Measurements from ENCODE around the gene LTB.

DNA sequence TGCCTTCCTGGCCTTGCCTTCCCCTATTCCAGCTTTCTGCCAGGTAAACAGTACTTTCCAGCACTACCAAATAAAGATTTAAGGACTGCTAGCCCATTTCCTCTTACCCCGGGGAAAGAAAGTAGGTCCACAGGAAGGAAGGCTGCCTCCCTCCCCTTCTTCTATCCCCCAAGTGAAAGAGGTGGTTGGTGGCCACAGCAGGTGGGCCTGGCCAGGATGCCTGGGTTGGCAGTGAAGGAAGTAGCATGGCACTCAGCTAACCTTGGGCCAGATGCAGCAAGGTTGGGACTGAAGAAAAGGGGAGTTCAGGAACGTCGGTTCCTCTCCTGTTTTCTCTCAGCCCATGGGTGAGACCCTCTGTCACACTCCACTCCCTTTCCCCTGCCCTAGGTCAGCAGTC lies 25.9 kb downstream of the LTB start:
- TF ChIP-seq, protein P1, sequence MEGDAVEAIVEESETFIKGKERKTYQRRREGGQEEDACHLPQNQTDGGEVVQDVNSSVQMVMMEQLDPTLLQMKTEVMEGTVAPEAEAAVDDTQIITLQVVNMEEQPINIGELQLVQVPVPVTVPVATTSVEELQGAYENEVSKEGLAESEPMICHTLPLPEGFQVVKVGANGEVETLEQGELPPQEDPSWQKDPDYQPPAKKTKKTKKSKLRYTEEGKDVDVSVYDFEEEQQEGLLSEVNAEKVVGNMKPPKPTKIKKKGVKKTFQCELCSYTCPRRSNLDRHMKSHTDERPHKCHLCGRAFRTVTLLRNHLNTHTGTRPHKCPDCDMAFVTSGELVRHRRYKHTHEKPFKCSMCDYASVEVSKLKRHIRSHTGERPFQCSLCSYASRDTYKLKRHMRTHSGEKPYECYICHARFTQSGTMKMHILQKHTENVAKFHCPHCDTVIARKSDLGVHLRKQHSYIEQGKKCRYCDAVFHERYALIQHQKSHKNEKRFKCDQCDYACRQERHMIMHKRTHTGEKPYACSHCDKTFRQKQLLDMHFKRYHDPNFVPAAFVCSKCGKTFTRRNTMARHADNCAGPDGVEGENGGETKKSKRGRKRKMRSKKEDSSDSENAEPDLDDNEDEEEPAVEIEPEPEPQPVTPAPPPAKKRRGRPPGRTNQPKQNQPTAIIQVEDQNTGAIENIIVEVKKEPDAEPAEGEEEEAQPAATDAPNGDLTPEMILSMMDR (IDR thresholded peaks at IDR 0.05; ENCODE audit: insufficient read depth, low read length): no peak
- TF ChIP-seq POLR2AphosphoS5 (IDR thresholded peaks at IDR 0.05; ENCODE audit: low read depth): no peak
- TF ChIP-seq, protein P2, sequence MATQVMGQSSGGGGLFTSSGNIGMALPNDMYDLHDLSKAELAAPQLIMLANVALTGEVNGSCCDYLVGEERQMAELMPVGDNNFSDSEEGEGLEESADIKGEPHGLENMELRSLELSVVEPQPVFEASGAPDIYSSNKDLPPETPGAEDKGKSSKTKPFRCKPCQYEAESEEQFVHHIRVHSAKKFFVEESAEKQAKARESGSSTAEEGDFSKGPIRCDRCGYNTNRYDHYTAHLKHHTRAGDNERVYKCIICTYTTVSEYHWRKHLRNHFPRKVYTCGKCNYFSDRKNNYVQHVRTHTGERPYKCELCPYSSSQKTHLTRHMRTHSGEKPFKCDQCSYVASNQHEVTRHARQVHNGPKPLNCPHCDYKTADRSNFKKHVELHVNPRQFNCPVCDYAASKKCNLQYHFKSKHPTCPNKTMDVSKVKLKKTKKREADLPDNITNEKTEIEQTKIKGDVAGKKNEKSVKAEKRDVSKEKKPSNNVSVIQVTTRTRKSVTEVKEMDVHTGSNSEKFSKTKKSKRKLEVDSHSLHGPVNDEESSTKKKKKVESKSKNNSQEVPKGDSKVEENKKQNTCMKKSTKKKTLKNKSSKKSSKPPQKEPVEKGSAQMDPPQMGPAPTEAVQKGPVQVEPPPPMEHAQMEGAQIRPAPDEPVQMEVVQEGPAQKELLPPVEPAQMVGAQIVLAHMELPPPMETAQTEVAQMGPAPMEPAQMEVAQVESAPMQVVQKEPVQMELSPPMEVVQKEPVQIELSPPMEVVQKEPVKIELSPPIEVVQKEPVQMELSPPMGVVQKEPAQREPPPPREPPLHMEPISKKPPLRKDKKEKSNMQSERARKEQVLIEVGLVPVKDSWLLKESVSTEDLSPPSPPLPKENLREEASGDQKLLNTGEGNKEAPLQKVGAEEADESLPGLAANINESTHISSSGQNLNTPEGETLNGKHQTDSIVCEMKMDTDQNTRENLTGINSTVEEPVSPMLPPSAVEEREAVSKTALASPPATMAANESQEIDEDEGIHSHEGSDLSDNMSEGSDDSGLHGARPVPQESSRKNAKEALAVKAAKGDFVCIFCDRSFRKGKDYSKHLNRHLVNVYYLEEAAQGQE (IDR thresholded peaks at IDR 0.05; ENCODE audit: insufficient replicate concordance, low read depth): no peak
- TF ChIP-seq SPI1 (IDR thresholded peaks at IDR 0.05; ENCODE audit: borderline replicate concordance, low read depth): no peak
- TF ChIP-seq GABPA (IDR thresholded peaks at IDR 0.05; ENCODE audit: low read depth): no peak
